Measurements from ENCODE around the gene TARS1.

The TARS1 gene

GRCh38 chr5:33423018-33423630, 17.6 kb upstream of the TARS1 start:
- Histone ChIP-seq H3K36me3 (ENCODE audit: control insufficient read depth in 2 of 2, insufficient read depth in 1 of 2, low read length in 2 of 2) (no peaks in the 10 kb centered on the region), H3K27ac (ENCODE audit: extremely low read depth, low read depth, low read length) (no peak overlapping the region), H3K4me1 (ENCODE audit: control insufficient read depth, insufficient read depth, low read length) (no peaks in the 10 kb centered on the region), H3K9me3 (ENCODE audit: control insufficient read depth, insufficient read depth, low read depth, low read length) (no peaks in the 10 kb centered on the region), H3K4me3 (ENCODE audit: low read depth, low read length) (no peak overlapping the region)
- ChIA-PET CTCF (interaction anchor here (0.5 to 2.3 kb wide), 24 partner anchors 9 to 1082 kb away, joined by 3 to 10 read pairs (median 3); no protein-coding TSS in a partner anchor), POLR2A (no interaction called here)
- peak; percentile 84 for TF ChIP-seq ZNF654 (tag by site-specific recombination; IDR thresholded peaks at IDR 0.05; ENCODE audit: low read depth)
- 0 out of 2 replicates have a peak, but pooled peaks have one; percentile 33 for TF ChIP-seq ZNF362 (tag by site-specific recombination; IDR thresholded peaks at IDR 0.05)
- no peak for TF ChIP-seq ZNF513 (tag by site-specific recombination; IDR thresholded peaks at IDR 0.05)
- no peak for TF ChIP-seq ZNF239 (tag by site-specific recombination; IDR thresholded peaks at IDR 0.05)
- no peak for TF ChIP-seq ZNF354C (tag by site-specific recombination; IDR thresholded peaks at IDR 0.05; ENCODE audit: borderline replicate concordance, low read depth)
- TF ChIP-seq ZNF776 (tag by site-specific recombination; IDR thresholded peaks at IDR 0.05; ENCODE audit: borderline replicate concordance) = no peak
- TF ChIP-seq ZNF324 (tag by site-specific recombination; IDR thresholded peaks at IDR 0.05) = no peak
- TF ChIP-seq ZNF488 (tag by site-specific recombination; IDR thresholded peaks at IDR 0.05) = no peak
- no peak for TF ChIP-seq PATZ1 (tag by site-specific recombination; IDR thresholded peaks at IDR 0.05)
- TF ChIP-seq KLF8 (tag by site-specific recombination; IDR thresholded peaks at IDR 0.05) = no peak
- no peak for TF ChIP-seq MZF1 (tag by site-specific recombination; IDR thresholded peaks at IDR 0.05; ENCODE audit: borderline replicate concordance)

- Histone ChIP-seq H3K36me3 (ENCODE audit: control insufficient read depth in 2 of 2, insufficient read depth in 1 of 2, low read length in 2 of 2) (no peaks in the 10 kb centered on the region), H3K4me1 (ENCODE audit: control insufficient read depth, insufficient read depth, low read length) (no peaks in the 10 kb centered on the region), H3K27ac (ENCODE audit: extremely low read depth, low read depth, low read length) (no peak overlapping the region), H3K4me3 (ENCODE audit: low read depth, low read length) (no peak overlapping the region), H3K9me3 (ENCODE audit: control insufficient read depth, insufficient read depth, low read depth, low read length) (no peaks in the 10 kb centered on the region)
- ChIA-PET CTCF (no interaction called here), POLR2A (no interaction called here)
- TF ChIP-seq ZNF138 (tag by site-specific recombination; IDR thresholded peaks at IDR 0.05; ENCODE audit: borderline replicate concordance) = no peak
- no peak for TF ChIP-seq ZBTB20 (tag by site-specific recombination; IDR thresholded peaks at IDR 0.05)
- TF ChIP-seq HOXC10 (CRISPR knock-in tag; IDR thresholded peaks at IDR 0.05) = no peak
- no peak for TF ChIP-seq ZNF214 (tag by site-specific recombination; IDR thresholded peaks at IDR 0.05; ENCODE audit: borderline replicate concordance)
- TF ChIP-seq ZNF670 (tag by site-specific recombination; IDR thresholded peaks at IDR 0.05; ENCODE audit: low read depth) = no peak
Measured at GRCh38 chr5:33425314-33425713, 15.5 kb upstream of the TARS1 start.

- Histone ChIP-seq H3K4me3 (ENCODE audit: low read depth, low read length) (no peak overlapping the region), H3K9me3 (ENCODE audit: control insufficient read depth, insufficient read depth, low read depth, low read length) (no peaks in the 10 kb centered on the region), H3K36me3 (ENCODE audit: control insufficient read depth in 2 of 2, insufficient read depth in 1 of 2, low read length in 2 of 2) (no peaks in the 10 kb centered on the region), H3K27ac (ENCODE audit: extremely low read depth, low read depth, low read length) (no peak overlapping the region), H3K4me1 (ENCODE audit: control insufficient read depth, insufficient read depth, low read length) (no peaks in the 10 kb centered on the region)
- CTCF ChIA-PET = interaction anchor here (0.9 to 1.2 kb wide), 3 partner anchors 8 to 539 kb away, joined by 3 read pairs; no protein-coding TSS in a partner anchor
- POLR2A ChIA-PET = no interaction called here
- TF ChIP-seq ZNF510 (tag by site-specific recombination; IDR thresholded peaks at IDR 0.05; ENCODE audit: insufficient replicate concordance) = no peak
- no peak for TF ChIP-seq TSHZ1 (tag by site-specific recombination; IDR thresholded peaks at IDR 0.05; ENCODE audit: borderline replicate concordance)
- no peak for TF ChIP-seq RBAK (tag by site-specific recombination; IDR thresholded peaks at IDR 0.05)
- no peak for TF ChIP-seq GLIS2 (tag by site-specific recombination; IDR thresholded peaks at IDR 0.05)
- TF ChIP-seq GLI2 (tag by site-specific recombination; IDR thresholded peaks at IDR 0.05; ENCODE audit: borderline replicate concordance, low read depth) = no peak
Measured at GRCh38 chr5:33430983-33431382, 9.8 kb upstream of the TARS1 start.
